Measurements from ENCODE around the gene IKZF3.
"Not testable (repeated sequence)": the region's sequence is repeated elsewhere in the genome, so short reads cannot be mapped to it uniquely, and the experiment has no call there.

The IKZF3 gene

GRCh38 chr17:39855911-39856649 is 8.0 kb downstream of the IKZF3 start:
- not testable (repeated sequence) for DNase-seq

- DNase-seq: no peak
Observed at GRCh38 chr17:39854909-39855308, 9.2 kb downstream of the IKZF3 start.

- DNase-seq: peak; percentile 5
Observed at GRCh38 chr17:39852239-39852638, 11.9 kb downstream of the IKZF3 start.

GRCh38 chr17:39850186-39850585 is 13.9 kb downstream of the IKZF3 start:
- DNase-seq: not testable (repeated sequence)

GRCh38 chr17:39848600-39848999 is 15.5 kb downstream of the IKZF3 start:
- no peak for DNase-seq

- no peak for DNase-seq
Observed at GRCh38 chr17:39846205-39846604, 17.9 kb downstream of the IKZF3 start.

GRCh38 chr17:39845052-39845846 is 18.9 kb downstream of the IKZF3 start:
- DNase-seq: no peak

GRCh38 chr17:39841134-39841683 is 22.9 kb downstream of the IKZF3 start:
- DNase-seq: no peak

GRCh38 chr17:39838784-39839183 is 25.3 kb downstream of the IKZF3 start:
- no peak for DNase-seq

GRCh38 chr17:39838057-39838456 is 26.1 kb downstream of the IKZF3 start:
- no peak for DNase-seq

GRCh38 chr17:39836117-39836516 is 28.0 kb downstream of the IKZF3 start:
- no peak for DNase-seq

GRCh38 chr17:39835038-39835786 is 28.9 kb downstream of the IKZF3 start:
- DNase-seq: no peak

GRCh38 chr17:39834017-39834416 is 30.1 kb downstream of the IKZF3 start:
- DNase-seq: no peak

- DNase-seq: no peak
Observed at GRCh38 chr17:39831588-39831987, 32.5 kb downstream of the IKZF3 start.

GRCh38 chr17:39828443-39828842 is 35.7 kb downstream of the IKZF3 start:
- DNase-seq: no peak

- no peak for DNase-seq
Observed at GRCh38 chr17:39826334-39826733, 37.8 kb downstream of the IKZF3 start.

- DNase-seq: no peak
Observed at GRCh38 chr17:39823407-39824054, 40.6 kb downstream of the IKZF3 start.

- no peak for DNase-seq
Observed at GRCh38 chr17:39822051-39822451, 42.1 kb downstream of the IKZF3 start.

- DNase-seq: no peak
Observed at GRCh38 chr17:39820987-39821386, 43.1 kb downstream of the IKZF3 start.

GRCh38 chr17:39820541-39820940 is 43.6 kb downstream of the IKZF3 start:
- DNase-seq: no peak

- no peak for DNase-seq
Observed at GRCh38 chr17:39818358-39819000, 45.6 kb downstream of the IKZF3 start.

- no peak for DNase-seq
Observed at GRCh38 chr17:39816272-39816671, 47.8 kb downstream of the IKZF3 start.
